ENCODE results near the gene AK4.

- TF ChIP-seq, protein P1, sequence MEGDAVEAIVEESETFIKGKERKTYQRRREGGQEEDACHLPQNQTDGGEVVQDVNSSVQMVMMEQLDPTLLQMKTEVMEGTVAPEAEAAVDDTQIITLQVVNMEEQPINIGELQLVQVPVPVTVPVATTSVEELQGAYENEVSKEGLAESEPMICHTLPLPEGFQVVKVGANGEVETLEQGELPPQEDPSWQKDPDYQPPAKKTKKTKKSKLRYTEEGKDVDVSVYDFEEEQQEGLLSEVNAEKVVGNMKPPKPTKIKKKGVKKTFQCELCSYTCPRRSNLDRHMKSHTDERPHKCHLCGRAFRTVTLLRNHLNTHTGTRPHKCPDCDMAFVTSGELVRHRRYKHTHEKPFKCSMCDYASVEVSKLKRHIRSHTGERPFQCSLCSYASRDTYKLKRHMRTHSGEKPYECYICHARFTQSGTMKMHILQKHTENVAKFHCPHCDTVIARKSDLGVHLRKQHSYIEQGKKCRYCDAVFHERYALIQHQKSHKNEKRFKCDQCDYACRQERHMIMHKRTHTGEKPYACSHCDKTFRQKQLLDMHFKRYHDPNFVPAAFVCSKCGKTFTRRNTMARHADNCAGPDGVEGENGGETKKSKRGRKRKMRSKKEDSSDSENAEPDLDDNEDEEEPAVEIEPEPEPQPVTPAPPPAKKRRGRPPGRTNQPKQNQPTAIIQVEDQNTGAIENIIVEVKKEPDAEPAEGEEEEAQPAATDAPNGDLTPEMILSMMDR (IDR thresholded peaks at IDR 0.05; ENCODE audit: control extremely low read depth in 1 of 3, insufficient read depth in 1 of 3, low read depth in 1 of 3, low read length in 3 of 3) = no peak
- no peak for TF ChIP-seq SUZ12 (IDR thresholded peaks at IDR 0.05; ENCODE audit: low read length)
- no peak for TF ChIP-seq MAX (IDR thresholded peaks at IDR 0.05)
Observed at GRCh38 chr1:65200411-65200810, 52.4 kb downstream of the AK4 start.

Data from H1 (cell line).